NCI-H2171 (cell line): ENCODE measurements around the gene NYAP2.

Experiments used
- DNase-seq: peaks from one replicate; lab custom pipeline; 2025; lab: John Stamatoyannopoulos, UW

The NYAP2 gene

DNA sequence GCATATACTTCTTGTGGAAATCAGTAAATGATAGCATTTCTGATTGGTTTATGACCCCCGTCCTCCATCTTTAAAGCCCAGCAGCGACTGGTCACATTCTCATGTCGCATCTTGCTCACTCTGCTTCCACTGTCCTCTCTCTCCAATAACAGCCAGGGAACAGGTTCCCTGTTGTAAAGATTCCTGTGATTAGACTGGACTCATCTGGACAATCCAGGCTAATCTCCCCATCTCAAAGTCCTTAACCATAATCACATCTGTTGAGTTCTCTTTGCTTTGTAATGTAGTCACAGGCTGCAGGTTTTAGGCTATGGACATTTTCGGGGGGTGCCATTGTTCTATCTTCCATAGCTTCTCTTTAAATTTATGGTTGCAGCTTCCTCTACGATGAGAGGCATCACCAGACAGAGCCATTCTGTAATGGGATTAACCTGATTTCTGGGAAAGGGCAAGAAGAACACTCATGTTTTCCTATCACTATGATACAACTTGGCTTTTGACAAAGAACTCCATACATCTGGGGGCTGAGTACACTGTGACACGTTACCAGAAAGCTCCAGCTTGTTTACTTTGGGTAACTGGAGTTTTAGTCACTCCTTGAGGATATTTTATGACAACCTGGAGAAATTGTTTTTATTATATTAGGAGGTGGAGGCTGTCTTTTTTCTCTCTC lies 159.0 kb downstream of the NYAP2 start:
- no peak for DNase-seq

DNA sequence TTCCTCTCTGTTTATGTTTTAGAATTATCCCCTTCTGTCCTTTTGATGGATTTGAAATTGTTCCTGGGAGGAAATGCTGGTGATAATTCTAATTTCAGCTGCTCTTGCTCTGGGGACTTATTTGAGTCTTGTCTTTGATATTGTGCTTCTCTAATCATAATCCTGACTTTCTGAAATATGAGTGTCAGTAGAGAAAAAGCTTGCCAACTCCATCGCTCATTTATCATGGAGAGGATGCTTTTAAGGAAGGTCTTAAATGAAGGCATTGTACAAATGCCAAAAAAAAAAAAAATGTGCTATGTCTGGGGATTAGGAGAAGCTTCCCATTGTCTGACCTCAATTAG lies 159.5 kb downstream of the NYAP2 start:
- DNase-seq, result no peak

DNA sequence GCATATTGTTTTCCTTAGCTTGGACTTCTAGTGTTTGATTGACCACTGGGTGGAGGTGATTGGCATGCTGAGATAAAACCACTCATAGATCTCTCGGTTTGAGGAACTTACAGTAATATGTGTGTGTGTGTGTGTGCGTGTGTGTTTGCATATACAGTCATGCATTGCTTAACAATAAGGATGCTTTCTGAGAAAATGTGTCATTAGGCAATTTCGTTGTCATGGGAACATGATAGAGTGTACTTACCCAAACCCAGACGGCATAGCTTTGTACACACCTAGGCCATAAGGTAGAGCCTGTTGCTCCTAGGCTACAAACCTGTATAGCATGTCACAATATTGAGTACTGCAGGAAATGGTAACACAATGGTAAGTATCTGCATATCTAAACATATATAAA lies 167.3 kb downstream of the NYAP2 start:
- DNase-seq, result no peak

- no peak for DNase-seq
Observed at GRCh38 chr2:225569995-225570394, 170.5 kb downstream of the NYAP2 start.

GRCh38 chr2:225573603-225574002 lies 174.1 kb downstream of the NYAP2 start:
- DNase-seq, result no peak

- no peak for DNase-seq
Observed at GRCh38 chr2:225574582-225575138, 175.2 kb downstream of the NYAP2 start.

- no peak for DNase-seq
Observed at GRCh38 chr2:225581135-225581534, 181.6 kb downstream of the NYAP2 start.

DNA sequence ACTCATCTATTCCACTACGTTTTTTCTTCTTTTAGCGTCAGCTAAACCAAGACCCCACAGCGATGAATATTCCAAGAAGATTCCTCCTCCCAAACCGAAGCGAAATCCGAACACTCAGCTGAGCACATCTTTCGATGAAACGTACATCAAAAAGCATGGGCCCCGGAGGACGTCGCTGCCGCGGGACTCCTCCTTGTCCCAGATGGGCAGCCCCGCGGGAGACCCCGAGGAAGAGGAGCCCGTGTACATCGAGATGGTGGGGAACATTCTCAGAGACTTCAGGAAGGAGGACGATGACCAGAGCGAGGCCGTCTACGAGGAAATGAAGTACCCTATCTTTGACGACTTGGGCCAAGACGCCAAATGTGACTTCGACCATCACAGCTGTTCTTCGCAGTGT lies 182.4 kb downstream of the NYAP2 start:
- DNase-seq, result no peak

GRCh38 chr2:225582355-225583116 lies 183.0 kb downstream of the NYAP2 start:
- no peak for DNase-seq

DNA sequence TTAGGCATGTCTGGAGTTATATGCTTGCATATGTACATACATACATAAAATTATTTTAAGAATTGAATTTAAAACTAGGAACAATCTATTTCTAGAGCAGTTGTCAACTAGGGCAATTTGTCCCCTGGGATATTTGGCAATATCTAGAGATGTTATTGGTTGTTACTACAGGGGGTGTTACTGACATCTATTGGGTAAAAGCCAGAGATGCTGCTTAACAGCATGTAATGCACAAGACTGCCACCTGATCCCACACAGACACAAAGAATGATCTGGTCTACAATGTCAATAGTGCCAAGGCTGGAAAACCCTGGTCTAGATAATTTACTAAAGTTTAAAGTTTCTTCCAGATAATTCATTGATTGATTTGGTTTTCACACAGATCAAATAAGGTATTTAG lies 185.3 kb downstream of the NYAP2 start:
- DNase-seq, result peak; percentile 62

DNA sequence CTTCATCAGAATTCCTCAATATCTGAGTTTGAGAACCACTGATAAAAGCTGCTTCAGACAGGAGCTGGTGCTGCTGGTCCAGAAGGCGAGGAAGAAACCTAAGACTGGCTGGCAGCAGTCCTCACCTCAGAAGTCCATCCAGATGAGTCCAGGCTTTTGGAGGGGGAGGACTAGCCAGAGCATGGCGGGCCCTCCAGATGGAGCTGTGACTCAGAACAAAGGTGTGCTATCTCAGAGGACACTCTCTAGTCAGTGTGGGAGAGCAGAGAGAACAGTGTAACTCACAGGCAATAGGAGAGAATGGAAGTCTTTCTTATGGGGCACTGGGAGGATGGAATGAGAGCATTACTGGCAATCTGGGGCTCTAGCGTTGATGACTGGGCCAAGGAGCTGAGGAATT lies 191.4 kb downstream of the NYAP2 start:
- no peak for DNase-seq

GRCh38 chr2:225597911-225598310 lies 198.4 kb downstream of the NYAP2 start:
- DNase-seq, result no peak

- DNase-seq, result no peak
Observed at GRCh38 chr2:225598426-225598825, 198.9 kb downstream of the NYAP2 start.

DNA sequence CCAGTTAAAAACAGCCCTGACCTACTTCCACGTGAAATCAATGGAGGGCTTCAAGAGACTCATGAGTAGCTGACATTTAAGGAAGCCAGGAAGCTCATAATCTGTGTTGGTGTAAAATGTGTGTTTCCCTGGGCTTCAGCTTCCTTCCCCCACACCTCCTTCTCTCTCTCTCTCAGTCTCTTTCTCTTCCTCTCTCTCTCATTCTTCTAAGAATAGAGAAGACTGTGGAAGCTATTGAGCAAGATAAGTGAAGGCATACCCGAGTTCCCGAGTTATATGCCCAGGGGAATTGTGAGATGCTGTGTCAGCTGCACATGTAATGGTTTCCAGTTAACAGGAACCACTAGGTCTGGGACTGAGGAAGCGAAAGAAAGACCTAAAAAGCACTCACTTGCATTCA lies 199.4 kb downstream of the NYAP2 start:
- no peak for DNase-seq

GRCh38 chr2:225599856-225600255 lies 200.3 kb downstream of the NYAP2 start:
- DNase-seq, result no peak

GRCh38 chr2:225600444-225600843 lies 200.9 kb downstream of the NYAP2 start:
- DNase-seq, result no peak

DNA sequence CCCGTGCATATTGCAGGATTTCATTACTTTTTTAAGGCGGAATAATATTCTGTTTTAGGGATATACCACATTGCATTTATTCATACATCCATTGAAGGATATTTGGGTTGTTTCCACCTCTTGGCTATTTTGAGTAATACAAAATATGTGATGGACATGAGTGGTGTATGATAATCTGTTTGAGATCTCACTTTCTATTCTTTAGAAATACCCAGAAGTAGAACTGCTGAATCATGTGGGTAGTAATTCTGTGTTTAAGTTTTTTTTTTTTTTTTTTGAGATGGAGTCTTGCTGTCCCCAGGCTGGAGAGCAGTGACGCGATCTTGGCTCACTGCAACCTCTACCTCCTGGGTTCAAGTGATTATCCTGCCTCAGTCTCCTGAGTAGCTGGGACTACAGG lies 201.4 kb downstream of the NYAP2 start:
- DNase-seq, result no peak

GRCh38 chr2:225602205-225602604 lies 202.7 kb downstream of the NYAP2 start:
- DNase-seq, result no peak

- no peak for DNase-seq
Observed at GRCh38 chr2:225608136-225608535, 208.6 kb downstream of the NYAP2 start.

GRCh38 chr2:225612636-225613035 lies 213.1 kb downstream of the NYAP2 start:
- no peak for DNase-seq

DNA sequence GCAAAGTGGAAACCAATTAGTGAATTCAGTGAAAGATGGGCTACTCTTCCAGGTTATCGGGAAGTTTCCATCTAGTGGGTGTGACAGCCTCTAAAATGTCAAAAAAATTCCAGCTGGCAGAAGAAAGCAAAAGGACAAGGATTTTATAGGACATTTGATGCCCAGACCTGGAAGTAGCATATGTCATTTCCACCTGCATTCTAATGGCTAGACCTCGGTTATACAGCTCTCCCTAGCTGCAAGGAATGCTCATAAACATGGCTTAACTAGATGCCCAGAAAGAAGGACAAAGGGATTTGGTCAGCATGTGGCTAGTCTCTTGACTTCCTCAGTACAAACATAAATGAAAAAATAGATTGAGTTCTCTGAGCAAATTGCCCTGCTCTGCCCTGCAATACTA lies 215.4 kb downstream of the NYAP2 start:
- DNase-seq, result no peak

DNA sequence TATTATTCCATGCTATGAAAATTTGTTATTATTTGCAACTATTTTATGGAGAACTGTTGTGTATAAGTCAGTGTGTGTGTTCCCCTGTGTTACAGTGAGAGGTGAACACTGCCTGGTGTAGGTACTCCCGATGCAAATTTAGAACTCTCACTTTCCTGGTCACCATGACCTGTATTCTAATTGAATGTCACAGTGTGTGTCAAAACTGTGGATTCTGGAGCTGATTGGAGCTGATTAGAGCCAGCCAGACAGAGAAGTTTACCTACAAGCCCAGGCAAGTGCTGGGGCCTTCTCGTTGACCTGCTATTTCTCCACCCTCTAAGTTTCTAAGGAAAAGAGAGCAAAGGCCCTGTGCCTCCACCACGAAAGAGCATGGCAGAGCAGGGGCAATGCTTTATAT lies 216.0 kb downstream of the NYAP2 start:
- no peak for DNase-seq

DNA sequence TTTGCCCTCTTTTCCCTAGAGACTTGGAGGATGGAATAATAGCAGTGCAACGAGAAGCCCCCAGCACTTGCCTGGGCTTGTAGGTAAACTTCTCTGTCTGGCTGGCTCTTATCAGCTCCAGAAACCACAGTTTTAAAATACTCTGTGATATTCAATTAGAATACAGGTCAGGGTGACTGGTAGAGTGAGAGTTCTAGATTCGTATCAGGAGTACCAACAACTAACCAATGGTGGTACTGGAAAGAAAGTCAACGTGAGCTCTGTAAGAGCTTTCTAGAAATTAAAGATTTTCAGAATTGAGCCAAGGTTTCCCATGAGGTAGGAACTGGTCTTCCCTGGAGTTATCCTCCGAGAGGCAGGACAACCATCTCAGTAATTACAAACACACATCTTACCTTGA lies 216.9 kb downstream of the NYAP2 start:
- no peak for DNase-seq

DNA sequence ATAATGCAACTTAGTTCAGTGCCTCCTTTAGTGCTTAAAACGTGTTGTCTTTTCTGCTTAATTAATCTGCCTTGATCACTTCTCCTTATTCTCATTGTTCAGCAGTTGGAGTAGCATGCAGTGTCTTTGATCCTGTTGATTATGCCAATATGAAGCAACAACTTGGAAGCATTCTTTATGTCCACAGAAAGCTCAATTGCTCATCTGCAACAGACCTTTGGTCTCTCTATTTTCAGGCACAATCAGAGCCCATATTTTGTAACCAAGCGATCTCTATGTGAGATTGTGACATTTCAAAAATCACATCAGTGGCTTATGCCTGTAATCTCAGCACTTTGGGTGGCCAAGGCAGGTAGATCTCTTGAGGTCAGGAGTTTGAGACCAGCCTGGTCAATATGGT lies 217.3 kb downstream of the NYAP2 start:
- no peak for DNase-seq
